GM06990 (cell line): ENCODE data around the gene PRIM1.

ENCODE experiments used
- DNase-seq: peaks from one replicate; pipeline ENCODE4 v3.0.0-alpha.2; 2011; ENCODE audit not compliant: insufficient read length; ENCODE audit errors: extremely low read depth
- H3K27me3 ChIP-seq: replicated peaks from 2 replicates; pipeline ENCODE4 v1.6.0; 2011; ENCODE audit warnings: low read length; ENCODE audit not compliant: control insufficient read depth, insufficient read depth
- H3K36me3 ChIP-seq: 2 replicates; pipeline ENCODE4 v1.5.1; 2011; ENCODE audit warnings: low read length; ENCODE audit not compliant: control insufficient read depth, insufficient read depth
- H3K4me3 ChIP-seq: replicated peaks from 2 replicates; pipeline ENCODE4 v1.5.1; 2011; ENCODE audit warnings: low read depth, mild to moderate bottlenecking, control low read depth, low read length
- CTCF ChIP-seq: IDR thresholded peaks from 2 replicates; pipeline ENCODE4 v1.5.1; 2011; ENCODE audit warnings: low read length, control low read depth, mild to moderate bottlenecking, inconsistent platforms; ENCODE audit not compliant: insufficient read depth, poor library complexity, severe bottlenecking

Gene PRIM1

GRCh38 chr12:56775638-56776037 lies 23.5 kb upstream of the PRIM1 start:
- Histone ChIP-seq H3K4me3 (no peak overlapping the region), H3K27me3 (no peaks in the 10 kb centered on the region), H3K36me3 (no peaks in the 10 kb centered on the region)
- DNase-seq: peak; percentile 14
- TF ChIP-seq CTCF: no peak

GRCh38 chr12:56773113-56773512 lies 21.0 kb upstream of the PRIM1 start:
- TF ChIP-seq CTCF: no peak
- no peaks in the 10 kb centered on the region for H3K36me3 ChIP-seq
- DNase-seq: no peak
- H3K27me3 ChIP-seq: no peaks in the 10 kb centered on the region
- no peak overlapping the region for H3K4me3 ChIP-seq

GRCh38 chr12:56772625-56773024 lies 20.5 kb upstream of the PRIM1 start:
- TF ChIP-seq CTCF: no peak
- Histone ChIP-seq H3K36me3 (no peaks in the 10 kb centered on the region), H3K27me3 (no peaks in the 10 kb centered on the region), H3K4me3 (no peak overlapping the region)
- DNase-seq: no peak

- no peak for DNase-seq
- H3K27me3 ChIP-seq: no peaks in the 10 kb centered on the region
- no peaks in the 10 kb centered on the region for H3K36me3 ChIP-seq
- no peak for TF ChIP-seq CTCF
- no peak overlapping the region for H3K4me3 ChIP-seq
Observed at GRCh38 chr12:56769868-56770267, 17.7 kb upstream of the PRIM1 start.

- H3K27me3 ChIP-seq: no peaks in the 10 kb centered on the region
- H3K36me3 ChIP-seq: no peaks in the 10 kb centered on the region
- H3K4me3 ChIP-seq: no peak overlapping the region
- no peak for DNase-seq
- no peak for TF ChIP-seq CTCF
Observed at GRCh38 chr12:56768424-56768823, 16.3 kb upstream of the PRIM1 start.

- Histone ChIP-seq H3K36me3 (no peaks in the 10 kb centered on the region), H3K4me3 (no peak overlapping the region), H3K27me3 (no peaks in the 10 kb centered on the region)
- peak; percentile 30 for DNase-seq
- TF ChIP-seq CTCF: no peak
Observed at GRCh38 chr12:56766535-56766934, 14.4 kb upstream of the PRIM1 start.
